MM.1S (cell line): ENCODE data around the gene CCDC182.

Source experiments
- DNase-seq: peaks from one replicate; pipeline ENCODE4 v3.0.0-alpha.2; 2015
- H2AFZ ChIP-seq: fragments of 300-600 bp; sonication (generic); 2 replicates; pipeline ENCODE4 v1.6.0; 2016; ENCODE audit warnings: antibody characterized with exemption, low read length
- H3F3A ChIP-seq: fragments of 300-600 bp; sonication (generic); 2 replicates; pipeline ENCODE4 v1.6.1; 2016; ENCODE audit warnings: mild to moderate bottlenecking, antibody characterized with exemption, low read length, moderate library complexity, mixed read lengths; ENCODE audit not compliant: insufficient read depth
- H3K27ac ChIP-seq: fragments of 300-600 bp; sonication (generic); 2 replicates; pipeline ENCODE4 v1.5.1; 2016; ENCODE audit warnings: mild to moderate bottlenecking, low read length
- H3K27me3 ChIP-seq: fragments of 300-600 bp; sonication (generic); replicated peaks from 2 replicates; pipeline ENCODE4 v1.6.0; 2016; ENCODE audit warnings: low read length; ENCODE audit not compliant: insufficient read depth
- H3K36me3 ChIP-seq: fragments of 300-600 bp; sonication (generic); replicated peaks from 2 replicates; pipeline ENCODE4 v1.6.1; 2016; ENCODE audit warnings: mild to moderate bottlenecking, low read length, mixed read lengths; ENCODE audit not compliant: insufficient read depth
- H3K4me1 ChIP-seq: fragments of 300-600 bp; sonication (generic); 2 replicates; pipeline ENCODE4 v1.6.1; 2016; ENCODE audit warnings: low read length, mixed read lengths
- H3K4me2 ChIP-seq: fragments of 300-600 bp; sonication (generic); 2 replicates; pipeline ENCODE4 v1.6.0; 2016; ENCODE audit warnings: low read depth, low read length
- H3K4me3 ChIP-seq: fragments of 300-600 bp; sonication (generic); 2 replicates; pipeline ENCODE4 v1.5.1; 2016; ENCODE audit warnings: low read length, mixed read lengths
- H3K79me2 ChIP-seq: fragments of 300-600 bp; sonication (generic); 2 replicates; pipeline ENCODE4 v1.6.1; 2016; ENCODE audit warnings: mixed run types, low read length, mixed read lengths
- H3K9ac ChIP-seq: fragments of 300-600 bp; sonication (generic); 2 replicates; pipeline ENCODE4 v1.6.1; 2016; ENCODE audit warnings: low read length, mixed read lengths
- H3K9me2 ChIP-seq: fragments of 300-600 bp; sonication (generic); replicated peaks from 2 replicates; pipeline ENCODE4 v1.6.1; 2016; ENCODE audit warnings: mild to moderate bottlenecking, low read length, mixed read lengths; ENCODE audit not compliant: insufficient read depth
- H3K9me3 ChIP-seq: fragments of 300-600 bp; sonication (generic); replicated peaks from 2 replicates; pipeline ENCODE4 v1.6.1; 2016; ENCODE audit warnings: mild to moderate bottlenecking, low read length, mixed read lengths; ENCODE audit not compliant: insufficient read depth
- H4K20me1 ChIP-seq: fragments of 300-600 bp; sonication (generic); 2 replicates; pipeline ENCODE4 v1.6.1; 2016; ENCODE audit warnings: mild to moderate bottlenecking, low read length, moderate library complexity, mixed read lengths; ENCODE audit not compliant: insufficient read depth
- CTCF ChIP-seq: fragments of 300-600 bp; sonication (generic); IDR thresholded peaks from 2 replicates; pipeline ENCODE4 v1.5.1; 2016; ENCODE audit warnings: antibody characterized with exemption, low read length, mixed read lengths
- EZH2 ChIP-seq: fragments of 300-600 bp; sonication (generic); optimal IDR thresholded peaks from 2 replicates; pipeline ENCODE3; 2017; ENCODE audit warnings: low read depth, mild to moderate bottlenecking, antibody characterized with exemption, low read length, mixed read lengths
- EZH2phosphoT487 ChIP-seq: fragments of 300-600 bp; sonication (generic); IDR thresholded peaks from 2 replicates; pipeline ENCODE4 v1.6.1; 2018; ENCODE audit warnings: antibody characterized with exemption, low read length

CCDC182 gene

GRCh38 chr17:57782062-57782490 lies 37.0 kb upstream of the CCDC182 start:
- Histone ChIP-seq H3K9me3 (no peaks in the 10 kb centered on the region), H3K79me2 (no peaks in the 10 kb centered on the region), H4K20me1 (no peaks in the 10 kb centered on the region), H3K36me3 (no peaks in the 10 kb centered on the region), H3K27me3 (no peaks in the 10 kb centered on the region), H3F3A (no peaks in the 10 kb centered on the region), H2AFZ (no peak overlapping the region), H3K4me3 (no peak overlapping the region), H3K9ac (no peak overlapping the region), H3K4me1 (peaks cover 4% of the 10 kb centered on the region; the same call in 1 of the 2 replicates), H3K4me2 (no peak overlapping the region), H3K9me2 (no peaks in the 10 kb centered on the region), H3K27ac (no peak overlapping the region)
- no peak for DNase-seq
- TF ChIP-seq EZH2 (no peak), EZH2phosphoT487 (no peak), CTCF (no peak)

GRCh38 chr17:57781386-57782061 lies 36.4 kb upstream of the CCDC182 start:
- no peak for TF ChIP-seq CTCF
- TF ChIP-seq EZH2phosphoT487, result no peak
- TF ChIP-seq EZH2, result no peak
- no peaks in the 10 kb centered on the region for H3K9me3 ChIP-seq
- no peak overlapping the region for H3K4me3 ChIP-seq
- peaks cover 4% of the 10 kb centered on the region; the same call in 1 of the 2 replicates for H3K4me1 ChIP-seq
- no peak for DNase-seq
- H3K27me3 ChIP-seq, result no peaks in the 10 kb centered on the region
- H3F3A ChIP-seq, result no peaks in the 10 kb centered on the region
- H4K20me1 ChIP-seq, result no peaks in the 10 kb centered on the region
- H3K27ac ChIP-seq, result no peak overlapping the region
- no peak overlapping the region for H3K9ac ChIP-seq
- H3K4me2 ChIP-seq, result no peak overlapping the region
- H3K36me3 ChIP-seq, result no peaks in the 10 kb centered on the region
- no peaks in the 10 kb centered on the region for H3K79me2 ChIP-seq
- H3K9me2 ChIP-seq, result no peaks in the 10 kb centered on the region
- no peak overlapping the region for H2AFZ ChIP-seq

- Histone ChIP-seq H3K4me2 (no peak overlapping the region), H3K79me2 (no peaks in the 10 kb centered on the region), H3K27me3 (no peaks in the 10 kb centered on the region), H4K20me1 (no peaks in the 10 kb centered on the region), H3K4me3 (no peak overlapping the region), H3K36me3 (no peaks in the 10 kb centered on the region), H3K9ac (no peak overlapping the region), H3K27ac (no peak overlapping the region), H2AFZ (no peak overlapping the region), H3K9me3 (no peaks in the 10 kb centered on the region), H3K9me2 (no peaks in the 10 kb centered on the region), H3F3A (no peaks in the 10 kb centered on the region), H3K4me1 (peaks cover 4% of the 10 kb centered on the region; the same call in 1 of the 2 replicates)
- no peak for DNase-seq
- TF ChIP-seq CTCF (no peak), EZH2phosphoT487 (no peak), EZH2 (no peak)
These were observed 34.6 kb upstream of the CCDC182 start for GRCh38 chr17:57779706-57780105.
